Hippocampal formation (tissue), 2 donors: Measurements from ENCODE around the gene PPP1R12A.
"Not testable (repeated sequence)": the region's sequence is repeated elsewhere in the genome, so short reads cannot be mapped to it uniquely, and the experiment has no call there.

Source experiments
- DNase-seq, 2 donors: peaks; one replicate each; lab custom pipeline; 2025; lab: John Stamatoyannopoulos, UW

PPP1R12A gene

DNA sequence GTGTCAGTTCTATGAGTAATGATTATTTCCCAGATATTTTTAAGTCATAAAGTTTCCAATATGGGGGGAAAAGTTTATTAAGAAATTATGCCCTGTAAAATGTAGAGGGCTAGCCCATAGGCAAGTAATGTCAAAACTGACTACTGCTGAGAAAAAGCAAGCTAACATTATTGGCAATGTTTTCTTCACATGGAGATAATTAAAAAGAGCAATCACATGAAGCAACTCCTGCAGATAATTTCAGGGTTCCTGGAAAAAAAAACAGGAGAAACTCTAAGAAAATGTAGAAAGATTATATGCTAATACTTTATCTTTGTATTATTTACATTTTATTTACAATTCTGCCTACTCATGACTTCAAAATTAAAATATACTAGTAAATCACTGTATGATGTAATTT, 39.8 kb downstream of the PPP1R12A start:
- no peak for DNase-seq

DNA sequence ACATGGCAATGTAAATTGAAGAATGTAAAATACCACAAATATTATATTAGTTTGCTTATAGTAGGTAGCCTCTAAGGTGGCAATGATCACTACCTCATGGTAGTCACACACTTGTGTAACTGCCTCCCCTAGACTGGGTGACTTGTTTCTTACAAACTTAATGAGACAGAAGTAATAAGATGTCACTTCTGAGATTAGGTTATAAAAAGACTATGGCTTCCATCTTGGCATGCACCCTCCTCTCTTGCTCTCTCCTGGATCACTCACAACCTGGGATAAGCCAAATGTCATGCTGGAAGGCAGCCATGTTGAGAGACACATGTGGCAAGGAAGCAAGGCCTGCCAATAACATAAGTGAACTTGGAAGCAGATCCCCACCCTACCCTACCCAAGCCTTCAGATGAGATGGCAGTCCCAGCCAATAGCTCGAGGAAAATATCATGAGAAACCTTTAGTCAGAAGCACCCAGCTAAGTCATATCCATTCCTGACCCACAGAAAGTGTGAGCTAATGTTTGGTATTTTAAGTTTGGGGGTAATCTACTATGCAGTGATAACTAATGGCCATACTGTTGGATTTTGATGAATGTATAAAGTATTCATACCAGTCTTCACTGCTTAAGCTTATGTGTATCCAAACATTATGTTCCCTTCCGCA, 43.3 kb downstream of the PPP1R12A start:
- DNase-seq, result no peak

DNA sequence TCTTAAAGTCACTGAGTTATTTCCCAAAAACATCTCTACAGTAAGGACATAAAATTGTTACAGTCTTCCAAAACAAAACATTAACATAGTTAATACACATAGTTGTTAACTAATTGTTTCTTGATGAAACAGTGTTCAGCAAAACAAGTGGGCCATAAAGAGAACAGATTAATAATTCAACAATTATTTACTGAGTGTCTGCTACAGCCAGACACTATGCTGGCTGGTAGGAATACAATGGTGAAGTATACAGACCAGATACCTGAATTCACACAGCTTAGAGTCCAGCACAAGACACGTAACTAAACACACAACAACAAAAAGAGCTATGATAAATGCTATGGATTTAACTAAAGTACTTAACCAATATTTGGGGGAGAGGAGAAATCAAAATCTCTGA, 47.0 kb downstream of the PPP1R12A start:
- no peak for DNase-seq

DNA sequence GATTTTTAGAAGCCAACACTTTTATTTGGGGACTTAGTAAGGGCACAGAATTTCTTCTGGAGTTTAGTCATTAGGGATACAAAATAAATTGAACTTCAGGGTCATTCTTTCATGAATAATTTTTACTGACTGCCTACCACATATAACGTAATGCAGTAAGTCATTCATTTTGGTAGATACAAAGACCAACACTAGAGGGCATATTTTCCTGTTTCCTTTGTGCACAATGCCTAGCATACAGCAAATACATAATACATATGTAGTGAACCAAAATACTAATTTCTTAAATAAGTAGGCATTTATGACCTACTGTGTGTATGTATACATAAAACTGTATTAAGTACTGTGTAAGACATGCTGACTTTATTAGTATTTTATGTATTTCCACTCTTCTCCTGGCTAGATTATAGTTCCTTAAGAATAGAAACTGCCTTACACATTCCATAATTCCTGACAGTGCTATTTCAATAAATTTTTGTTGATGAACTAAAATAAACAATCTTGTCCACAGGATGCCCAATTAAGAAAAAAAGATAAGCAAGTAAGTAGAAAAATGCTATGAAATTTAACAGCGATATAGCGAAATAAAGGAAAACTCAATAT, 47.9 kb downstream of the PPP1R12A start:
- no peak for DNase-seq

DNA sequence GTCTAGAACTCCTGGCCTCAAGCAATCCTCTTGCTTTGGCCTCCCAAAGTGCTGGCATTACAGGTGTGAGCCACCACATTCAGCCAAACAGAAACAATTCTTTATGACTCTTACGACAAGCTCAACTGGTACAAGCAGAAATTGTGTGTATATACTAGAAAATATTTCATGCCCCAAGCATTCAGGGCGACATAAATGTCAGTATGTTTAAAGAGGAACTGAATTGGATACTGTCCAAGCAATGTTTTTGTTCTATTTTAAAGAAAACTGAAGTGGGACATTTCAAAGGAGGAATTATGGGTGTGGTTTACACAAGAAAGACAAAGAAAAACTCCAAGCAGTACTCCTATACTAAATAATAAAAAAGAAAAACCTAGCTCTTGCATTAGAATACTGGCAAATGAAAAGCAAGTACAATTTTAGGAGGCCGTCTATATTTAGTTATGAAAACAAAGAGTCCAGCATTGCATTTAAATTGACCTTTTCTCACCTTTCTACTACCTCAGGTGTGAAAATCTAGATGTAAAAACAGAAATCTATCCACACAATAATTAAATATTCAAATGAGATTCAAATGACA, 48.9 kb downstream of the PPP1R12A start:
- no peak for DNase-seq

DNA sequence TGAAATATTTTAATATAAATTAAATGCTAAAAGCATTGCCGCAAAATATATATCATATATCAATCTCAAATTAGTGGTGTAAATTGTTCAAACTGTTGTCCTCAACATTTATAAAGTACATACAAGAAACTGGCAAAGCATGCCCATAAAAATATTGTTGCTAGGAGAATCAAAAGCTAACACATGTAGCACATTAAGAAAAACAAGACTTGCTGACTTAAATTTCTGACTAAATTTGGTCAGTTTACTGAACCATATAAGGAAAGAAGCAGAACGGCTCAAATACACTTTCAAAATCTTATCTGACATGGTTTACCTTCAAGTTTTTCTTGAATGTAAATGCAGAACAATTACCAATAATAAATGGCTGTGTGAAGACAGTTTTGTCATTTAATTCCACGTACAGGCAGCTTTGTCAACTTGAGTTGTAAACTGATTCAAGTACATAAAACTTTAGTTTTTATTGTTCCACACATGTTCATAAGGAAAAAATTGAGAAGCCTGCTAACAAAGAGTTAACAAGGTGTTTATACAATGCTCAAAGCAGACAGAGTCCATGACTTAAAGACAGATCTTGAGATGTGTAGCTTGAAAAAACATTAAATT, 50.4 kb downstream of the PPP1R12A start:
- no peak for DNase-seq

DNA sequence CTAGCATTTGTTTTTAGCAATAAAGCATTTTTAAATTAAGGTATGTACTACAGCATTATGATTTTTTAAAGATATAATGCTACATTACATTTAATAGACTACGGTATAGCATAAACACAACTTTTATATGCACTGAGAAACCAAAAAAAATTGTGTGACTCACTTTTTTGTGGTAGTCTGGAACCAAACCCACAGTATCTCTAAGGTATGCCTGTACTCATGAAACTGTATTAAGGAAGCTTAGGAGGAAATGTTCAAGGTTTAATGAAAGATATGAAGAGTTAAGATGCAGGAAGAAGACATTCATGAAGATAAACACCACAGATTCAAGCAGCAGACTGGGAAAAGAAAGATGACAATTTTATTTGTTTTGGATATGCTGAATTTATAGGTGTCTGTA, 51.7 kb downstream of the PPP1R12A start:
- DNase-seq, result no peak

DNA sequence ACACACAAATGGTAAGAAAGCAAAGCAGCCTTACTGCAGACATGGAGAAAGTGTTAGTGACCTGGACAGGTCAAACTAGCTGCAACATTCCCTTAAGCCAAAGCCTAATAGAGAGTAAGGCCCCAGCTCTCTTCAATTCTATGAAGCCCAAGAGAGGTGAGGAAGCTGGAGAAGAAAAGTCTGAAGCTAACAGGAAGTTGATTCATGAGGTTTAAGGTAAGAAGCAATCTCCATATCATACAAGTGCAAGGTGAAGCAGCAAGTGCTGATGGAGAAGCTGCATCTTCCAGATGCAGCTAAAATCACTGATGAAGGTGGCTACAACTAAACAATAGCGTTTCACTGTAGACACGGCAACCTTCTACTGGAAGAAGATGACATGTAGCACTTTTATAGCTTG, 53.5 kb downstream of the PPP1R12A start:
- no peak for DNase-seq

DNA sequence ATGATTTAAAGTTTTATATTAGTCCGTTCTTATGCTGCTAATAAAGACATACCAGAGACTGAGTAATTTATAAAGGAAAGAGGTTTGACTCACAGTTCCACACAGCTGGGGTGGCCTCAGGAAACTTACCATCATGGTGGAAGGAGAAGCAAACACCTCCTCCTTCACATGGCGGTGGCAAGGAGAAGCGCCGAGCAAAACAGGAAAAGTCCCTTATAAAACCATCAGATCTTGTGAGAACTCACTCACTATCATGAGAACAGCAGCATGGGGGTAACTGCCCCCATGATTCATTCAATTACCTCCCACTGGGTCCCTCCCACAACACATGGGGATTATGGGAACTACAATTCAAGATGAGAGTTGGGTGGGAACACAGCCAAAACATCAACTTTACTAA, 56.4 kb downstream of the PPP1R12A start:
- not testable (repeated sequence) for DNase-seq

DNA sequence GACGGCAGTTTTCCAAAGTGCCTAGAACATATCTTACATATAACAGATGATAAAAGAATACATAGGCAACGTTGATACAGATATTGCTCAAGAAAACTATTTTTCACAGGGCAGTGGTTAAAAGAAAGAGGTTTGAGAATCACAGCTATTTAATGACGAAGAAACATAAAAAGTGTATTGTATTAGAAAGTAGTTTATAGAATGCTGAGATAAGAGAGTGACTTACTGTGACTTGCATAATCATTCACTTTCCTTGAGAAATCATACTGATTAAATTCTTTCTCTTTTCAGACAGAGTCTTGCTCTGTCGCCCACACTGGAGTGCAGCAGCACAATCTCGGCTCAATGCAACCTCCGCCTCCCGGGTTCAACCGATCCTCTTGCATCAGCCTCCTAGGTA, 57.7 kb downstream of the PPP1R12A start:
- DNase-seq, result no peak

DNA sequence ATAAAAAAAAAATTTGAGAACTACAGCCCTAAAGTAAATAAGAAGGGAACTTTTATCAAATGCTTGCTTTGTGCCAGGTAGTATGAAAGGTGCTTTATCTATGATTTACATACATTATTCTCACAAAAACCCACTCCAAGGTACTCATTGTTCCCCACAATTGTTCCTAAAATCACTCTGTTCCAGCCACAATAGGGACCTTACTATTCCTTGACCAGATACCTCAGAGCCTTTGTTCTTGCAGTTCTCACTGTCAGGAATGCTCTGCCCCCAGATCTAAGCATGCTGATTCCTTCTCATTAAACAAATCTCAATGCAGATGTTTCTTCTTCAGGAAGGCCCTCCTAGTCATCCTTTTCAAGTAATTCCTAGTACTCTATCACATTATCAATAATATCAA, 60.2 kb downstream of the PPP1R12A start:
- DNase-seq, result no peak

DNA sequence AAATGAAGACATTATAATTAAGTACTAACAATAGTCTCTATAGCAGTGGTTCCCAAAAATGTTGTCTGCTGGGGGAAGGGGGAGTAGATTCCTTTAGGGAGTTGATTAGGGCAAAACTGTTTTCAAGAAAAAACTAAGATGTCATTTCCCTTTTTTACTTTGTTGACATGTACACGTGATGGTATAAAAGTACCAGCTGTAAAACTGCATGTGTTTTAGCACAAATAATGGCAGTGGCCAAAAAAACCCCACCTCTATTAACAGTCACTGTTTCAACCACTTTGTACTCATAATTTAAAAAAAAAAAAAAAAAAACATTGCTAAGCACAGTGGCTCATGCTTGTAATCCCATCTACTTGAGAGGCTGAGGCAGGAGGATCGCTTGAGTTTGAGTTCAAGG, 61.7 kb downstream of the PPP1R12A start:
- no peak for DNase-seq

DNA sequence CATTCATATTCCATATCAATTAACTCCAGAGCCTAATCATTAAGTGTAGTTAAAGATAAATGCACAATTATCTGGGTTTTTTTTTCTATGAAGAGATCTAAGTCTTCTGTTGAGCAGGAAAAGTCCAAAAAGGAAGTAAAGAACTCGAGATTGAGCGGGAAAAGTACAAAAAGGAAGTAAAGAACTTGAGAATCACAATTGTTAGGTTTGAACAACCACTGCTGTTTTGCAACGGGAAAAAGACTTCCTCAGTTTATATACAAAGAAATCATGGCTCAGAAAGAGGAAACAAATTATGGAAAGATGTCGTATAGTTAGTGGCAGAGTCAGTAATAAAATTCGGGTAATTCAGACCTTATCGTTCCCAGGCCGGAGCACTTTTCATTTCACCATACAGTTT, 63.3 kb downstream of the PPP1R12A start:
- no peak for DNase-seq

DNA sequence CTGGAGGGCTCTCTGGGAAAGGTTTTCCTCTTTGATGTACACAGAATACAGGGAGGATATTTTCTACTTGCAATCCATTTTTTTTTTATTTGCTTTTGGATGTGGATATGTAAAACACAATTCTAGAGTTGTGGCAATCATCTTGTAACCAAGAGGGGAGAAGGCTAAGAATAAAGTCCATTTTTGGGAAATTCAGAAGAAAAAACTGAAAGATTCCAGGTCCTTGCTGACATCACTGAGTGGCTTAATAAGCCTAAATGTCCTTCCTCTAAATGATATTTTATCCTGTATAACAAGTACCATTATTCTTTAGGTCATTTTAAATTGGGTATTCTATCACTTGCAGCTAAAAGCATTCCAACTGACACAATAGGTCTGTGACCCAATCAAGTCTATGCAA, 64.0 kb downstream of the PPP1R12A start:
- DNase-seq, result no peak

DNA sequence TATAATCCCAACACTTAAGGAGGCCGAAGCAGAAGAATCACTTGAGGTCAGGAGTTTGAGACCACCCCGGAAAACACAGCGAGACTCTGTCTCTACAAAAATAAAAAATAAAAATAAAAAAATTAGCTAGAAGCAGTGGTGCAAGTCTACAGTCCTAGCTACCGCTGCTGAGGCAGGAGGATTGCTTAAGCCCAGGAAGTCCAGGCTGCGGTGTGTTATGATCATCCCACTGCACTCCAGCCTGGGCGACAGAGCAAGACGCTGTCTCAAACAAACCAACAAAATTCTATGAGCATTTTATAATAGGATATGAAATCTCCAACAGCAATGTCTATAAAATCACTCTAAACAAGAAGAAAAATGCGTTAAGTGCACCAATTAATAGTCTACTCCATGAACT, 75.3 kb downstream of the PPP1R12A start:
- DNase-seq, result no peak

DNA sequence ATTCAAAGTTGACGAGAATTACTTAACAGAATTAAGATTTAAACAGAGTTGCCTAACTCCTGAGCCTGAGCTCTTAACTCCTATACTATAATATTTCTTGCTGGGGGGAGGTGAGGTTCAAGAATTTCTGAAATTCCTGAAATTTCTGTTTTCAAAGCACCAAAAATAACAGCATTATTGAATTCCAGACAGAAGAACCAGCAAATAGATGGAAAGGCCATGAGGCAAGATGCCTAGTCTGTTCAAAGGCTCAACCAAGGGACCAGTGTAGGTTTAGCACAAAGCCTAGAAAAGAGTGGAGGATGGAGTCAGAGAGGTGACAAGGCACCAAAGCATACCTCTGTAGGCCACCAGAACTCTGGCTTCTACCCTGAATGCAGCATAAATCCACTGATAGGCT, 76.4 kb downstream of the PPP1R12A start:
- DNase-seq, result no peak

DNA sequence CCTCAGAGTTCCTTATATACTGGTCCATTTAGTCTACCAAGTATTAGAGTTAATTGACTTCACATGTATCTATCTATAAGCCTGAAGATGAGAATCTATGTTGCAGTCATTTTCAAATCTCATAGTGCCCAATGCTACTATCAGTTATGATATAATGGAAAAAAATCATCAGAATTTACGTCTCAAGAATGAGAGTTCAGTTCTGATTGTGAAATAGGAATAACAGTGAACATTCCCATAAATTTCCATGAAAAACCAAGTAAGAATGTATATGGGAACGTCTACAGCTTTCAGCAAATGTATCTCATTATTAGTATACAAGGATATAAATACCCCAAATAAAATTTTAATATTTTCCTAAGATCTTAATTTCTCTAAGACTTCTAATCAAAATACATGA, 77.2 kb downstream of the PPP1R12A start:
- DNase-seq, result no peak

DNA sequence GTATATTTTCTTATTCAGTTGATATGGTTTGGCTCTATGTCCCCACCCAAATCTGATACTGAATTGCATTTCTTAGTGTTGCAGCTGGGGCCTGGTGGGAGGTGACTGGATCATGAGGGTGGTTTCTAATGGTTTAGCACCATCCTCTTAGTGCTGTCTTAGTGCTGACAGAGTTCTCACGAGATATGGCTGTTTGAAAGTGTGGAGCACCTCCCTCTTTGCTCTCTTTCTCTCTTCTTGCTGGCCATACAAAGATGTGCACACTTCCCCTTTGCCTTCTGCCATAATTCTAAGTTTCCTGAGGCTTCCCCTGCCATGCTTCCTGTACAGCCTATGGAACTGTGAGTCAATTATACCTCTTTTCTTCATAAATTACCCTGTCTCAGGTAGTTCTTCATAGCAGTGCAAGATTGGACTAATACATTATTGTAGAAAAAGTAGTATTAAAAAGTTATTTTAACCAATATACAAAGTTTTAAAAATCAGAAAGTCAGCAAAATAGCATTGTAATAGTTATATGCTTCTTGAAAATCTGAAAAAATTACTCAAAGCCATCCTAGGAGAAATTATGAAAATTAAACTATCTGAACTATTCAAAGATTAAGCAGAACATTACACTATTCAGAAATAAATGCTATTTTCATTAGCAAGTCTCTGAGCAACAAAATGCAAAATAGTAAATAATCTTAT, 84.1 kb downstream of the PPP1R12A start:
- no peak for DNase-seq

DNA sequence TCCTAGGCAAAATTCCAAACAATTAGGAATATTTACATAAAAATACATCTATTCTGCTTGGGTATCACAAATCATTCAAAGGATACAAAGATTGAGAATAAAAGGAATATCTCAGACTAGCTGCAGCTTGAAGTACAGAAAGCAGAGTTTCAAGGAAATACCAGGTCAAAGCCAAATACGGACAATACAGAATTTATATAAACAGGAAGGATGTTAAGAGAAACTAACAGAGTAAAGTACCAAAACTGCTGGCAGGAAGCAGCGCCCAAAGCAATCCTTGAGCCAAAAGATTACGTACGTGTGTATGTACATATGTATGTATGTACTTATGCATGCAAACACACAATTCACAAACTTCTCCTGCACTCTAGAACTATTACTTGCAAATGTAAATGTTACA, 86.6 kb downstream of the PPP1R12A start:
- no peak for DNase-seq

DNA sequence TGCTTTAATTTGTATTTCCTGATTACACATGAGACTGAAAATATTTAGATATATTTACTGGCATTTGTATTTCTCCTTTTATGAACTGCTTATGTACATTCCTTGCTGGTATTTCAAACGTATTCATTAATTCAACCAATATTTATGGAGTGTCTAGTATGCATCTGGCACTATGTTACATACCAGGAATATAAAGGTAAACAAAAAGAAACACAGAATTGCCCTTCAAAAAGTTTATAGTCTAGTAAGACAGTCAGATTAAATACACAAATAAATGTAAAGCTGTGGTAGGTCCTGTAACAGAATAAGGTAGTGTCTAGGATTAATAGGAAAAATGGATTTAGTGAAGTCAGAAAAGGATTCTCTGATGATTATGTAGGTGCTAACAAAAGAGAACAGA, 87.5 kb downstream of the PPP1R12A start:
- no peak for DNase-seq

DNA sequence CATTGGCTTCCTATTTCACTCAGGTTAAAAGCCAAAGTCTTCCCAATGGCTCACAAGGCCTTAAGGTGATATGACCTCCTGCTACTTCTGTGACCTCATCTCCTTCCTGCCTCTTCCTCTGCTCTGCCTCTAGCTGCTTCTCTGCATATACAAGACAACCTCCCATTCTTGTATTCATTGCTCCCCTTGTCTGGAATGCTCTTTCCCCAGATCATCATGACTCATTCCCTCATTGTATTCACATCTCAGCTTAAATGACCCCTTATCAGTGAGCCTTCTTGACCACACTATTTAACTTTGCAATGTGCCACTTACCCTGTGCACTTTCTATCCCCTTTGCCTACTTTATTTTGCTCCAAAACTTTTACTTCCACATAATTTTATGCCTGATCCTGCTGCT, 90.2 kb downstream of the PPP1R12A start:
- no peak for DNase-seq

DNA sequence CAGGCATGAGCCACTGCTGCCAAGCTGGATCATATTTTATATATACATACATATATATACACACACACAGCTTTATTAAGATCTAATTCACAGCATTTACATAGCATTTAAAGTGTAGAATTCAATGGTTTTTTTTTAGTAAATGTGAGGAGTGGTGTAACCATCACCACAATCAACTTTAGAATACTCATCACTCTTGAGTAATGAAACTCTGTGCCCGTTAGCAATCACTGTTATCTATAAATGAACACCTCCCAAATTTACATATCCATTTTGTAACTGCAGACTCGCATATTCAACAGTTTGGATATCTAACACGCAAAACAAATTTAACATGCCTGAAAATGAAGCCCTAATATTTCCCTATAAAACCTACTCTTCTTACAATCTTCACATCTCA, 90.9 kb downstream of the PPP1R12A start:
- no peak for DNase-seq

DNA sequence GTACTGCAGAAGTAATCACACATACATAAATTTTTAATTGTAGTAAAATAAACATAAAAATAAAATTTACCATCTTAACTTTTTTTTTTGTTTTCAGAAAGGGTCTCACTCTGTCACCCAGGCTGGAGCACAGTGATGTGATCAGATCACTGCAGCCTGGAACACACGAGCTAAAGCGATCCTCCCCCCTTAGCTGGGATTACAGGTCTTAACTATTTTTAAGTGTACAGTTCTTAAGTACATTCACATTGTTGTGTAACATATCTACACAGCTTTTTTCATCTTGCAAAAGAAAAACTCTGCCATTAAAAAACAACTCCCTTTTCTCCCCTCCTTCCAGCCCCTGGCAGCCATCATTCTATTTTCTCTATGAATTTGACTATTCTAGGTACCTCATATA, 92.3 kb downstream of the PPP1R12A start:
- DNase-seq, result no peak
